GM21515 (cell line): Measurements from ENCODE around the gene ATPAF2.

Experiments
- ATAC-seq: cut with Tn5 transposase; IDR thresholded peaks from one replicate; pipeline ENCODE4 v1.9.1; 2021; ENCODE audit not compliant: unreplicated experiment

The ATPAF2 gene

DNA sequence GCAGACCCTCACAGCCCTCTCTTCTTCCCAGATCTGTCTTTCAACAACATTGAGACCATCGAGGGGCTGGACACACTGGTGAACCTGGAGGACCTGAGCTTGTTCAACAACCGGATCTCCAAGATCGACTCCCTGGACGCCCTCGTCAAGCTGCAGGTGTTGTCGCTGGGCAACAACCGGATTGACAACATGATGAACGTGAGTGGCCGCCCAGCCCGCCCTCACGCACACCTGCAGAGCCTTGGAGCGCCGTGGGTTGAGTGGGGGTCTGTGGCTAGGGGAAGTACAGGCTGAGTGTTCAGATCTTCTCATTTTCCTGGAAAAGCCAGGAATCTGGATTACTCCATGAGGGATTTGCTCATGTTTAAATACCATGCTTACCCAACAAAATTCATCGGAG, 51.1 kb downstream of the ATPAF2 start:
- ATAC-seq, result no peak

DNA sequence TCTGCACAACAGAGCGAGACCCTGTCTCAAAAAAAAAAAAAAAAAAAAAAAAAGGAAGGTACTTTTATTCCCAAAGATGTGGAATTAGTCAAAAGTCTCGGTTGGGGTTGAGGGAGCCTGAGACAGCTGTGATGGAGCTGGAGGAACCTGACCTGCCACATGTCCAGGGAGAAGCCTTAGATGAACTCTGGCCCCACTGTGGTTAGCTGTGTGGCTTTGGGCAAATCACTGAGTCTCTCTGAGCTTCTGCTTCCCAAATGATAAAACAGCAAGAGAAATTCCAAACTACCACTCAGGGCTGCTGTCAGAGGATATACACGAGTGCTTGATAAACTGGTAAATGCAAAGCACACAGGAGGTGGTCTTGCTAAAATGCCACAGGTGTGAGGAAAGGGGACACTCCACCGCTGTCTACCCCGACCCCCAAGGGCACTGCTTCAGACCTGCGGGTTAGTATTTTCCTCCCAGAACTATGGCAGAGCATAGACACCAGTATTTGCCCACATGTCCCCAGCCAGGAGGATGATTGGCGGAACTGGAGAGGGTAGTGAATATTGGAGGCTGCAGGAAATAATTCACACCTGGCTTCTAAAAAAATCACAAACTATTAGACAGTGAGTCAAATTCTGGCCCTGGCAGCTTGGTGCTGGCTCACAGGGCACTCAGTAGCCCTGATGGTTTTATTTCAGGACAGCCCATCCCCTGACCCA, 51.6 kb downstream of the ATPAF2 start:
- ATAC-seq, result no peak

DNA sequence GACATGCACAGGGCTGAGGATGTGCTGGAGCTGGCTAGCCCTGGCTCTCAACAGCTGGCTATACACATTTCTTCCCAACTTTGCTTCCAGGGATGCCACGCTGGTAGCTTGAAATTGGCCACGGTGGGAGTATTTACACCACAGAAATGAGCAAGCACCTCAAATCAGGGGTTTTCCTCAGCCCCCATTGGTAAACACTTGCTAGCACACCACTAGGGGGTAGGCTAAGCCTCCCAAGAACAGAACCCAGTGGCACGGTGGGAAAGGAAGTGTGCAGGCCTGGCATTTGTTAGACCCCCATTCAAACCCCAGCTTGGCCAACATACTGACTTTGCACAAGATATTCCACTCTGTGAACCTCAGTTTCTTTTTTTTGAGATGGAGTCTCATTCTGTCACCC, 53.4 kb downstream of the ATPAF2 start:
- no peak for ATAC-seq

DNA sequence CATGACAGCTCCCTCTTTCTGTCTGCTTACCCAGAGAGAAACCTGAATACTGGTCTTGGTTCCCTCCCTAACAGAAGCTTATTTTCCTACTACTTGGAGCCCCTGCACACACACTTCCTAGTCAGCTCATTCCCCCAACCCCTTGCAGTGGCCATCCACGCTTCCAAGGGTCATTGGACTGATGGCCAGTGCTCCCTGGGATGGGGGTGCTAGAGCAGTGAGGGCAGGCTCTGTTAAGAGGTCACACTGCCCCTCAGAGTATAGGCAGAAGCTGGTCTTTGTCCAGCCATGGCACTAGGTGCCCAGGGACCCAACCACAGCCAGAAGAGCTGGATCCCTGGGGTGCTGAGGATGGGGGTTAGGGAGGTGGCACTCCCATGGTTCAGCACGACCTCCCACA, 53.8 kb downstream of the ATPAF2 start:
- ATAC-seq, result no peak

DNA sequence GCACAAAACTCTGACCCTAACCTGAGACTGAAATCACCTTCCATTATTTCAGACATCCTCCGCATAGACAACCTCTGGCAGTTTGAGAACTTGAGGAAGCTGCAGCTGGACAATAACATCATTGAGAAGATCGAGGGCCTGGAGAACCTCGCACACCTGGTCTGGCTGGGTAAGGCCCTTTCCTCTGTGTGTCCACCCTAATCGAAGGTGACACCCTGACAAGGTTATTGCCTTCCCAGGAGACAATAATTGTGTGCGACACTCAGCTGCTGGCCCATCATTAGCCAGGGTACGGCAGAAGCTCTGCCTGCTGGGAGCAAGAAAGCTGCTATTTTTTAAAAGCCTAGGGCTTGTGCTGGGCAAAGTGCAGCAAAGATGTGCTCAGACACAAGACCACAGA, 55.2 kb downstream of the ATPAF2 start:
- ATAC-seq, result no peak

DNA sequence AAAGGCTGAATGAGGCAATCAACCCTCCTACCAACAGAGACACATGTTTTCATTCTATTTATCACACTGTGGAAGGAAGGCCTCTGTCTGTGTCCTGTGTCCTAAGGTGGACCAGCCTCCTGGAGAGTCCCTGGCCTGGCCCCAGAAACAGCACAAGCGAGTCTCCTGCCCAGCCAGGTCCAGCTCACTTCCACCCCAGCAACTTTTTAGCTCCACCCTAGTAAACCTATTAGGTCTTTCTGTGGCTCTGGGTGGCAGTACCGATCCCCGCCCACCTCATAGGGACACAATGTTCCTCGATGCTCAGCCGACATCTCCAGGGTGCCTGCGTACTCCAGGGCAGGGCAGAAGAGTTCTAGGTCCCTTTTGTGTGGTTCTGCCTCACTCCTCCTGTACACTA, 55.6 kb downstream of the ATPAF2 start:
- ATAC-seq, result no peak

DNA sequence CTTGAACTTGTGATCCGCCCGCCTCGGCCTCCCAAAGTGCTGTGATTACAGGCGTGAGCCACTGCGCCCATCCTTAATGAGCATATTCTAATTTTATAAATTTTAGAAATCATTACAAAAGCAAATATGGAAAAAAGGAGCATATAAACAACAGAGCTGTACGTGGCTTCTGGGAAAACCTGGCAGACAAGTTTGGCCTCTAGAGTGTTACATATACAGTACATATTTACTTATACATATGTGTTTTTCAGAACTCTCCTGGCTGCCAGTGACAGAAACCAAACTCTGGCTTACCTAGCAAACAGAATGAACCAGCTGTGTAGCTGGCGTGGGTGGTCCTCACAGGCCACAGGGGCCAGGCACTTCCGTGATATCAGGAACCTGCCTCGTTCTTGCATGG, 56.2 kb downstream of the ATPAF2 start:
- ATAC-seq, result no peak

DNA sequence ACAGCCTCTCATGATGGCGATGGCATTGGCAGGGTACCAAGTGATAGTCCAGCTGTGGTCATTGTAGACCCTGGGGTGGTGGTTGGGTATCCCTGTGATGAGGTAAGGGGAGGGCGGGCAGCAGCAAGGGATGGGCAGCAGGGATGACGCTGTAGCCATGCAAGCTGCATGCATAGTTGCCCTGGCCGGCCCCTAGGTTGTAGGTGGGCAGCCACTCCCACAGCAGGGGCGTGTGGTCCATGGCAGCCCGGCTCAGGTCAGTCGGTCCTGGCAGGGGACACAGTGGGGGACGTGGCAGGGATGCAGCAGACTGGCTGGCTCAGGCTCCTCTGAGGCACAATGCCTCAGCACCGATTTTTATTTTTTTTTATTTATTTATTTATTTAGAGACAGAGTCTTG, 57.6 kb downstream of the ATPAF2 start:
- no peak for ATAC-seq

DNA sequence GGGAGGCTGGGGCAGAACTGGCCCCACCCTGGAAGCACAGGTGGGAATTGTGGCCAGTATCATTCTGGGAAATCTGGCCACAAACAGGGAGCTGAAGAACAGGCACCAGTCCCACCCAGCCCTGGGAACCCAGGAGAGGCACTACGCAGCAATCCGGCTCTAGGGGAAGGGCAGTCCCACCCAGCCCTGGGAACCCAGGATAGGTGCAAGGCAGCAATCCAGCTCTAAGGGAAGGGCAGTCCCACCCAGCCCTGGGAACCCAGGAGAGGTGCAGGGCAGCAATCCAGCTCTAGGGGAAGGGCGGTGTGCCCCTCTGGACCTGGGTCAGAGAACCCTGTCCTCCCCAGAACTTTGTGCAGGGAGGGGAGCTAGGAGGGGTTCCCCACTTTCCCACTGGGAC, 59.2 kb downstream of the ATPAF2 start:
- no peak for ATAC-seq

DNA sequence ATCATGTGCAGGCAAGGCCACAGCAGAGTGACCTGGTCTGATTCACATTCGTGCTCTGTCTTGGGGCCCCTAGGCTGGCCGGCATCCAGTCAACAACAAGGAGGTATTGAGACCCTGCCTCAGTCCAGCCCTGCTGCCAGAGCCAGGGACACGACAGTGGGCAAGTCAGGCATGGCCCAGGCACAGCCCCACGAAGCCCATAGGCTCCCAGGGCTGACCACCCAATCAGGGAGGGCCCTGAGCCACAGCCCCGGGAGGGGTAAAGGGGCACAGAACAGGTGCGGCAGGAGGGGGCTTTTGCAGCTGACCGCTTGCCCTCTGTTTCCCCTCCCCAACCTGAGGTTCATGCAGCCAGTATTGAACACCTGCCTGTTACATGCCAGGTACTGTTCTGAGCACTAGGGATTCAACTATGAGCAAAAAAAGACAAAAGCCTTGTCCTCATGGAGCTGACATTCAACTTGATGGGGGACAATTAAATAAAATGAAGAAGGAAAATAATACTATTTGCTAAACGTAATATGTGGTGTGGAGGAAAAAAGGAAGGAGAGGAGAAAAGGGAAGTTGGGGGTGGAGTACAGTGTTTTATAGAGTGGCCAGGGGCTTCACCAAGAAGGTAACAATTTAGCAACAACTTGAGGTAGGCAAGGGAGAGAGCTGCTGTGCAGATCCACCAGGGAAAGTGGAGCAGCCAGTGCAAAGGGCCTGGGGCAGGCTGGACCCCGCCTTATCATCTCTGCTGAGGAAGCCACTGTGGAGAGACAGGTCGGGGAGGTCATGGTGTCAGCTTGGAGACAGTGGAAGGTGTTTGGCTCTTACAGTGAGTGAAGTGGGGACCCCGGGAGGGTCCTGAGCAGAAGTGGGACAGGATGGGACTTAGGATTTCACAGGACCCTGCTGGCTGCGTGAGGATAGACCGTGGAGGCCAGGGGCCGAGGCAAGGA, 60.2 kb downstream of the ATPAF2 start:
- ATAC-seq, result no peak

DNA sequence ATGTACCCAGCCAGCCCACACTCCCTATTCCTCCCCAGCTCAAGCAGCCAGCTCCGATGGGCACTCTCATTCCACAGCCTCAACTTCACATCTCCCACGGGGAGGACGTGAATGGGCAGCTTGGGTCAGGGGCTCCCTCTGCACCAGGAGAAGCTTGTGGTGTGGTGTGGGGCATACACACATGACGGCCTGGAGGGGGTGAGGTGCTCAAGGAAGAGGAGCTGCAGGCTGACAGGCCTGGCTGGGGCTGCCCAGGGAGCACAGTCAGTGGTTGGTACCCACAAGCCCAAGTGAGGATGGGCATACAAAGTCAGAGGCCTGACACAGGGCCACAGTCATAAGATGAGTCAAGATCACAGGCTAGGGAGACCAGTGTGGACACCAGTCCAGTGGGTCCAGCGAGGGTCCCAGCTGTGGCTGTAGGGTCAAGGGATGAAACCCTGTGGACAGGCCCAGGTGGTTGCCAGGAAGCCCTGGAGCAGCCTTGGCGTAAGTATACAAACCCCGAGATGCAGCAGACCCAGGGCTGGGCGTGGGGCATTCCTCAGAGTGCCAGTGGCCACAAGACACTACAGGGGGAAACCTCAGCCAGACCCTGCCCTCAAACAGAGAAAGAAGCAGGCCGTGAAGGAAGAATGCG, 61.9 kb downstream of the ATPAF2 start:
- ATAC-seq, result no peak

DNA sequence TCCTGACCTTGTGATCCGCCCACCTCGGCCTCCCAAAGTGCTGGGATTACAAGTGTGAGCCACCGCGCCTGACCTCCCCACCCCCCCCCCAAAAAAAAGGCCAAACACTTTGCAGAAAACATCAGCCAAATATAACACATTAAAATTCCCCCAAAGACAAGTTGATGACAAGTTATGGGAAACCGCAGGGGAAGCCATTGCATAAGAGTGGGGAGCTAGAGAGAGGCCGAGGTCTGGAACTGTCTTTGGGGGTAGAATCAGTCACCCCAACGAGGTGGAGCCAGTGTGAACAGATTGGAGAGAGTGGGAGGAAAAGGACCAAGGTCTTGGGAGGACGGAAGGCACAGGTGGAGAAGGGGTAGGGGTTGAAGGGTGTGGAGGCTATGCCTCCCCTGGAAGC, 63.5 kb downstream of the ATPAF2 start:
- ATAC-seq, result no peak

DNA sequence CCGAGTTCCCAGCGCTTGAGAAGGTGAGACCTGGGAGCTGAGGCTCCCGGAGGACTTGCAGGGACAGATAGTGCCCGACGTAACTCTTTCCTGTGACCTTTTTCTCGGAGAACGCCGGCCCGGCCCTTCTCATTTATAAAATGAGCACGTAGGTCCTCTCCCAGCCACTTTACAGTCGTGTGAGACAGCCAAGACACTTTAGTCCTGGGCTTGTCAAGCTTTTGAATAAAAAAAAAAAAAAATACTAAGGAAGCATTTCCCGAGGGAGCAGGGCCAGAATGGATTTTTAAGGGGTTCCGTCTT, 66.1 kb downstream of the ATPAF2 start:
- ATAC-seq, result no peak

DNA sequence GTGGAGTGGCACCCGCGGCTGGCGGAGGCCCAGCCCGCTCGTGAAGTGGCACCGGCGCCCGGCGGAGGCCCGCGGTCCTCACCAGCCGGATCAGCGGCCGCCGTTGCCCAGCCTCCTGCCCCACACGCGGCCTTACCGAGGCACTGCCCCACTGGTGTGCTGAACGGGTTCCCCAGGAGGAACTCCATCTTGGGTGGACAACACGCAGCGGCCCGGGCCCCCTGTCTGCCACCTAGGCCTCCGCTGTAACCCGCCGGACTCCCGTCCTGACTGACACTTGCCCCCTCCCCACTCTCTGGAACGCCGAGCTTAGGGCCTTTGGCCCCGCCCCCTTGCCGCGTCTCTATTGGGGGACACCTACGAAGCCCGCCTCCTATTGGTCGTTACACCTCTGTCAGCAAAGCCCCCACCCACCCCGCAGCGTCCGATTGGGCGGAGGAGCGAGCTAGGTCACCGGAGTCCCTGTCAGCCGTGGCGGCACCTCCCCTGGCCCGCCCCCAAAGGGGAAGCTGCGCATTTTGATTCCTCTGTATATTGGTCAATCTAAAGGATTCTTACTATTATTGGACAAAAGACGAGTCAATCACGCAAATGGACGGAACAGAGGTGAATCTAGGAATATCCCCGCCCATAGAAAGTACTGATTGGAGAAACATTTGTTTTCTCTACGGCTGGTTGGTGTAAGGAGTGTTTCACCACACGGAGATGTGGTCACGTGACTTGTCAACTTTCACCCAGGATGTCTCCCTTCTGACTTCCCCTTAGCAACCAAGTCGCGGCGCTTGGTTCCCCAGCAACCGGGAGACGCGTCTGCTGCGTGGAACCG, 66.6 kb downstream of the ATPAF2 start, which contains the start of the genes DRC3 and TOM1L2:
Gene DRC3, plus strand, starts transcription at position 737 of the 826 bp plus-strand sequence. CDS start 4,737 bp downstream, outside the sequence.
Gene TOM1L2, minus strand, starts transcription at position 275 of the 826 bp plus-strand sequence. Its CDS starts 87 bp downstream, at position 188.
- peak; percentile 88 for ATAC-seq

DNA sequence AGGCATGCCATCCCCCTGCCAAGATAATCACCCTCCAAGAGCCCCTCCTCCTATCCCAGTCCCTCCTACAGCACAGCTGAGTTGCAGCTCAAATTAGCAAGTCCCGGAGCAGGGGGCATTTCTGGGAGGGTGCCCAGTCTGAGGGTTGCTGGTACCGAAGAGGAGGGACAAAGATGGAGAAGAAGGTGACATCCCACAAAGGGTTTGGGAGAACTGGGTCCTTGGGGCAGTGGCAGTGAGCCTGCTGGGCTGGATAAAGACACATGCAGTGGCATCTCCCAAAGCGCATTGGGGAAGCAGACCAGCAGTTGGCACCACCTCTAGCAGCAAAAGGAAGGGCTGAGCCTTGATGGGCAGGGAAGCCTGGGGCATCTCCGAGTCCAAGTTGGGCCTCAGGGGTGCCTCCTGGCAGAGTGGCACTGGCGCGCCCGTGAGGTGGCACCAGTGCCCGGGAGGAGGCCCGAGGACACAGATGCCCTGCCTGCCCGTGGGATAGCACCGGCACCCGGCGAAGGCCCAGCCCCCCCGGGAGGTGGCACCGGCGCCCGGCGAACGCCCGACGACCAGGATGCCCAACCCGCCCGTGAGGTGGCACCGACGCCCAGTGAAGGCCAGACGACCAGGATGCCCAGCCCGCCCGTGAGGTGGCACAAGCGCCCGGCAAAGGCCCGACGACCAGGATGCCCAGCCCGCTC, 67.4 kb downstream of the ATPAF2 start:
- no peak for ATAC-seq

DNA sequence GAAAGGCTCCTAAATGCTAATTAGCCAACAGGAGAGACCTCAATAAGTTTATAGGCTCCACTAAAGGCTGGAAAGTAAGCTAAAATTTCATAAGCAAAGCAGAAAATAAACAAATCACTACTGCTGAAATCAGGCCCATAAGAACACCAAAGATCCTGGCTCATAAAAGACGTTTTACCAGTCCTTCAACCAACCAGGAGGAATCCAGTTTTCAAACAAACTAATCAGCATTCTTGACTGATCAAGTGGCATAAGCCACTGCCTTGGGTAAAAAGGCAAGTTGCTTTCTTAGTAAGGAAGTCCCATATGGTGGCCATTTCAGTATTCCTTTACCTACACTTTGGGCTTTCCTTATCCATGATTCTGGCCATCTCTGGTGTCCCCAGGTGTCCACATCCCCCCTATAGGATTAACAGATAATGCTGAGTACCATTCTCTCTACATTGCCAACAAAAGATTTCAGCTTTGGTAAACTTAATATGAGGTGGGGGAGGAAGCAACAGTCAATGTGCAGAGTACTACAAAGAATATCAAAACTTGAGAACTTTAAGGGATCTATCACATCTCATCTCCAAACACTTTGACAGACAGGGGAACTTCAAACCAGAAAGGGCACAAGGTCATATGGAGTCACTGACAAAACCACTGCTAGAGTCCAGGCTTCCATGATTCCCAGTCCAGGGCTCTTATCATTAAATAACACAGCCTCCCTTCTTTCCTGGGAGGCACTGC, 68.1 kb downstream of the ATPAF2 start:
- no peak for ATAC-seq
